PC-9 (cell line): ENCODE results near the gene SAMD8. TPM values are rescaled to one million over a fixed set of nuclear protein-coding genes. Genes with fewer than 3 reads are reported as not detected.

Experiments used
- BruUV-seq: library from RNA; stranded (reverse); fragments of 400-500 nt; replicated peaks from 2 replicates; lab custom pipeline; 2021; lab: Mats Ljungman, UMichigan
- CTCF ChIA-PET: fragments of 300-600 bp; sonication (Branson Sonifier 250); formaldehyde crosslinking; loops from one replicate; lab custom pipeline; 2022; ENCODE audit warnings: antibody characterized with exemption; lab: Charles Lee
- POLR2A ChIA-PET: fragments of 300-600 bp; sonication (Branson Sonifier 250); formaldehyde crosslinking; loops from one replicate; lab custom pipeline; 2022; ENCODE audit warnings: antibody characterized with exemption; ENCODE audit not compliant: unreplicated experiment; lab: Charles Lee
- DNase-seq, 2 experiments: peaks; one replicate each; pipeline versions ENCODE4 v3.0.0 to v3.0.0-alpha.2; 2015 to 2022; ENCODE audit warnings: mixed read lengths in 1 of 2
- H2AFZ ChIP-seq: fragments of 200-600 bp; sonication (generic); 2 replicates; pipeline ENCODE4 v1.8.1; 2017; ENCODE audit warnings: antibody characterized with exemption
- H3F3A ChIP-seq: fragments of 200-600 bp; sonication (generic); 2 replicates; pipeline ENCODE4 v1.8.1; 2017; ENCODE audit warnings: antibody characterized with exemption, mild to moderate bottlenecking, low read depth; ENCODE audit not compliant: insufficient read depth
- H3K27ac ChIP-seq: fragments of 200-600 bp; sonication (generic); 2 replicates; pipeline ENCODE4 v1.6.1; 2016; ENCODE audit warnings: mixed run types
- H3K27me3 ChIP-seq: fragments of 200-600 bp; sonication (generic); 2 replicates; pipeline ENCODE4 v1.6.1; 2016; ENCODE audit warnings: low read depth, mixed run types; ENCODE audit not compliant: insufficient read depth
- H3K36me3 ChIP-seq: fragments of 200-600 bp; sonication (generic); 2 replicates; pipeline ENCODE4 v1.6.1; 2016; ENCODE audit warnings: low read depth, mixed run types
- H3K4me1 ChIP-seq: fragments of 200-600 bp; sonication (generic); replicated peaks from 2 replicates; pipeline ENCODE4 v1.6.1; 2016; ENCODE audit warnings: mixed run types; ENCODE audit not compliant: insufficient read depth
- H3K4me2 ChIP-seq: fragments of 200-600 bp; sonication (generic); 2 replicates; pipeline ENCODE4 v1.6.1; 2017; ENCODE audit warnings: mixed run types
- H3K4me3 ChIP-seq: fragments of 200-600 bp; sonication (generic); 2 replicates; pipeline ENCODE4 v1.6.1; 2016; ENCODE audit warnings: mixed run types
- H3K79me2 ChIP-seq: fragments of 200-600 bp; sonication (generic); 2 replicates; pipeline ENCODE4 v1.6.1; 2017; ENCODE audit warnings: low read depth, mixed run types
- H3K9me2 ChIP-seq: fragments of 200-600 bp; sonication (generic); 2 replicates; pipeline ENCODE4 v1.8.1; 2017; ENCODE audit warnings: mild to moderate bottlenecking; ENCODE audit not compliant: insufficient read depth
- H3K9me3 ChIP-seq: fragments of 200-600 bp; sonication (generic); 2 replicates; pipeline ENCODE4 v1.8.1; 2016; ENCODE audit warnings: low read depth; ENCODE audit not compliant: insufficient read depth
- H4K20me1 ChIP-seq: fragments of 200-600 bp; sonication (generic); 2 replicates; pipeline ENCODE4 v1.8.1; 2017; ENCODE audit not compliant: insufficient read depth
- EZH2 ChIP-seq: fragments of 200-600 bp; sonication (generic); IDR thresholded peaks from 2 replicates; pipeline ENCODE4 v1.8.0; 2017; ENCODE audit warnings: antibody characterized with exemption, low read depth
- intact Hi-C: fragments of 100-400 bp; cut with micrococcal nuclease; formaldehyde crosslinking; loops from one replicate; pipeline ENCODE4 v1.10.0; 2022; ENCODE audit not compliant: unreplicated experiment
- total RNA-seq: library from RNA; stranded (reverse); gene quantifications from 2 replicates; pipeline ENCODE4 v1.2.3, GENCODE V29; 2021
- TF ChIP-seq, protein P1 (sequence below): fragments of 200-600 bp; sonication (generic); conservative IDR thresholded peaks from 2 replicates; pipeline ENCODE4 v1.6.1; 2017; ENCODE audit warnings: mixed run types, antibody characterized with exemption, mild to moderate bottlenecking, moderate library complexity

The SAMD8 gene
- total RNA-seq, 1 experiment from 2014 or later = 31.1 TPM

DNA sequence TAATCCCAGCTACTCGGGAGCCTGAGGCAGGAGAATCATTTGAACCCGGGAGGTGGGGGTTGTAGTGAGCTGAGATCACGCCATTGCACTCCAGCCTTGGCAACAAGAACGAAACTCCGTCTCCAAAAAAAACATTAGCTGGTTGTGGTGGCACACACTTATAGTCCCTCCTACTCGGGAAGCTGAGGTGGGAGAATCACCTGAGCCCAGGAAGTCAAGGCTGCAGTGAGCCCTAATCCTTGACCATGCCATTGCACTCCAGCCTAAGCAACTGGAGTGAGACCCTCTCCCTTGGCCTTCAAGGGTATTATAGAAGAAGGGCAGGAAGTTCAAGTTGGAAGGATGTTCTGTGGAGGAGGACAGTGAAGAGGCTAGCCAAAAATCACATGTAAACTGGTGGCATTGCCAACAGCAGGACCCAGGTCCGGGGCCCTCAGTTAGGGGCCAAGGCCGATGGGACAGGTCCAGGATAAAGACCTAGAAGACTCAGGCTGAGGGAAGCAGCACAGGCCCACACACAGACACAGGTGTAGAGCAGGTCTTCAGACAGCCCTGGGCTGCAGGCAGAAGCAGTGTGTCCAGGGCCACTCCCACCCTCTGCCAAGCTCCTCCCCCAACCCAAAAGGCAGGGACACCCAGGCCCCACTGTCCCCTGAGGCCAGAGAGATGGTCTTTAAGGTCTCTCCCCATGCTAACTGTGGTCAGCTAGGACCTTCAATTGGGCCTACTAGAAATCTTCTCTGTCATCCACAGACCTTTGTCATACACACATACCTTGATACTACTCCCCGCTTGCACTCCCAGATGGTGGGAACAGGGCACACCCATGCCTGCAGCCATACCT lies 8.4 kb upstream of the SAMD8 start:
- ChIA-PET CTCF (no interaction called here), POLR2A (interaction anchor here (0.6 kb wide), 2 partner anchors 546 to 1252 kb away, joined by 3 to 5 read pairs; no protein-coding TSS in a partner anchor)
- no peak overlapping the region for H2AFZ ChIP-seq

DNA sequence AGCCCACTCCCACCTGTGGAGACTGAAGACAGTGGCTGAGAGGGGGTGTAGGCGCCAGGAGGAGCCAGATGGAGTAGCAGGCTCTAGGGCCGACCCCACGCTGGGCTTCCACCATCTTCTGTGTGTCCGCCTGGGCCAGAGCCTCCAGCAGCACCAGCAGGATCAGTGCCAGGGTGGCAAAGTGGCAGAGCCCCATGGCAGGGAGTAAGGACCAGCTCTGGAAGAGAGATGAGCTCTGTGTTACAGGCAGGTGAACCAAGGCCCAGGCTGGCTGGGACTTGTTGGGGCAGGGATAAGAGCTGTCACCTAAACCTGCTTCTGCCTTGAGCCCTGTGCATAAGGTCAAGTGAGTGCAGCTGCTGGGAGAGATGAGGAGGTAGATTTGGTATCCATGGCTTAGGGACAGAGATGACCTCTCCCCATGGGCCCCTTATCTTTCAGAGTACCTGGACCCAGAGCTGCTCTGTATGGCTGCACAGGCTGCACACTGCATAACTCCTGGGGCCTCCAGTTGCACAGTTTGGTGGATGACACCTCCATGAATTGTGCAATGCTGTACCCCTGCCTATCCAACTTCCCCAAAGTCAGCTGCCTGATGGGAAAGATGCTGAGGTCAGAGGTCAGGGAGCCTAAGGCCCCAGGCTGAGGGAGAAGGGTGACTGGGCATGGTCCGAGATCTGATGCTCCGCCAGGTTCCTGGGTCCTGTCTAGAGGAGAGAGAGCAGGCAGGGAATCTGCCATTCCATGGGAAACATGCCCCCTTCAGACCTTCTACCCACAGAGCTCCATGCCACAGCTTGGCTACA lies 7.4 kb upstream of the SAMD8 start:
- H4K20me1 ChIP-seq = no peaks in the 10 kb centered on the region
- no TSS peak for BruUV-seq
- POLR2A ChIA-PET = interaction anchor here (0.6 kb wide), 1 partner anchor 969 kb away, joined by 7 read pairs; no protein-coding TSS in a partner anchor
- H3K36me3 ChIP-seq = no peaks in the 10 kb centered on the region
- no peaks in the 10 kb centered on the region for H3K27me3 ChIP-seq
- no peaks in the 10 kb centered on the region for H3K79me2 ChIP-seq
- no peak overlapping the region for H2AFZ ChIP-seq
- H3F3A ChIP-seq = peaks cover 3% of the 10 kb centered on the region; the same call in 1 of the 2 replicates
- H3K4me2 ChIP-seq = no peak overlapping the region
- intact Hi-C loops = loop anchor here (10.0 kb wide), 2 partner anchors 989 to 1219 kb away; no protein-coding TSS in a partner anchor
- no peaks in the 10 kb centered on the region for H3K9me3 ChIP-seq
- H3K9me2 ChIP-seq = no peaks in the 10 kb centered on the region
- no peak overlapping the region for H3K27ac ChIP-seq
- CTCF ChIA-PET = interaction anchor here (0.5 to 1.6 kb wide), 3 partner anchors 78 to 483 kb away, joined by 3 to 6 read pairs (median 3); partner anchors contain the start of gene COMTD1
- no peak for TF ChIP-seq EZH2
- TF ChIP-seq, protein P1, sequence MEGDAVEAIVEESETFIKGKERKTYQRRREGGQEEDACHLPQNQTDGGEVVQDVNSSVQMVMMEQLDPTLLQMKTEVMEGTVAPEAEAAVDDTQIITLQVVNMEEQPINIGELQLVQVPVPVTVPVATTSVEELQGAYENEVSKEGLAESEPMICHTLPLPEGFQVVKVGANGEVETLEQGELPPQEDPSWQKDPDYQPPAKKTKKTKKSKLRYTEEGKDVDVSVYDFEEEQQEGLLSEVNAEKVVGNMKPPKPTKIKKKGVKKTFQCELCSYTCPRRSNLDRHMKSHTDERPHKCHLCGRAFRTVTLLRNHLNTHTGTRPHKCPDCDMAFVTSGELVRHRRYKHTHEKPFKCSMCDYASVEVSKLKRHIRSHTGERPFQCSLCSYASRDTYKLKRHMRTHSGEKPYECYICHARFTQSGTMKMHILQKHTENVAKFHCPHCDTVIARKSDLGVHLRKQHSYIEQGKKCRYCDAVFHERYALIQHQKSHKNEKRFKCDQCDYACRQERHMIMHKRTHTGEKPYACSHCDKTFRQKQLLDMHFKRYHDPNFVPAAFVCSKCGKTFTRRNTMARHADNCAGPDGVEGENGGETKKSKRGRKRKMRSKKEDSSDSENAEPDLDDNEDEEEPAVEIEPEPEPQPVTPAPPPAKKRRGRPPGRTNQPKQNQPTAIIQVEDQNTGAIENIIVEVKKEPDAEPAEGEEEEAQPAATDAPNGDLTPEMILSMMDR = no peak
- H3K4me1 ChIP-seq = 0 out of 2 replicates have a peak, but pooled peaks cover 7% of the 10 kb centered on the region
- no peak overlapping the region for H3K4me3 ChIP-seq
- no peak for DNase-seq

More for the DNA sequence above, 8.4 kb upstream of the SAMD8 start:
- no peaks in the 10 kb centered on the region for H3K36me3 ChIP-seq
- H3K27me3 ChIP-seq = no peaks in the 10 kb centered on the region
- H3K9me2 ChIP-seq = no peaks in the 10 kb centered on the region
- no TSS peak for BruUV-seq
- H3K79me2 ChIP-seq = no peaks in the 10 kb centered on the region
- no peaks in the 10 kb centered on the region for H3K4me1 ChIP-seq
- no peaks in the 10 kb centered on the region for H3K9me3 ChIP-seq
- intact Hi-C loops = loop anchor here (10.0 kb wide), 2 partner anchors 988 to 1218 kb away; no protein-coding TSS in a partner anchor
- no peaks in the 10 kb centered on the region for H4K20me1 ChIP-seq
- H3F3A ChIP-seq = no peaks in the 10 kb centered on the region
- H3K4me2 ChIP-seq = no peak overlapping the region
- H3K27ac ChIP-seq = no peak overlapping the region
- TF ChIP-seq, protein P1 = no peak
- TF ChIP-seq EZH2 = no peak
- no peak for DNase-seq
- no peak overlapping the region for H3K4me3 ChIP-seq

DNA sequence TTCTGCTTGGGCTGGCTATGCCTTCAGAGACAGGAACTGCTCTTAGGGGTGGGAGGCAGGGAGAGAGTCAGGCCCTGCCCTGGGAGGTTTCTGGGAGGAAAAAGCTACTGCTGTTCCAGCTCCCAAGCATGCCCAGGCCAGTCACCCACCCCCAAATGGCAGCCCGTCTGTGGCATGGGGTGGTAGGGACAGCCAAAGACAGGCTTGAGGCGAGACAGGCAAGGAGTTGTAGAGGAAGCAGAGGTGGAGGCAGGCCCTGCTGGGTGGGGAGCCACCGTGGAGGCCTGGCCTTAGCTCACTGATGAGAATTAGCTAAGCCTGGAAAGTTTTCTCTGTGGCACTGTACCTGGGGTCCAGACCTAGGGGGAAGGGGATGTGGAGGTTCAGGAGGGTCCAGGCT lies 6.6 kb upstream of the SAMD8 start:
- ChIA-PET CTCF (interaction anchor here (0.5 to 1.6 kb wide), 2 partner anchors 77 to 131 kb away, joined by 3 to 6 read pairs; partner anchors contain the start of gene COMTD1), POLR2A (interaction anchor here (0.5 kb wide), 1 partner anchor 1114 kb away, joined by 3 read pairs; no protein-coding TSS in a partner anchor)
- no peak overlapping the region for H3K4me3 ChIP-seq
- no peaks in the 10 kb centered on the region for H3K9me3 ChIP-seq
- no peaks in the 10 kb centered on the region for H3K27me3 ChIP-seq
- no peak overlapping the region for H3K27ac ChIP-seq
- H3K4me1 ChIP-seq = 0 out of 2 replicates have a peak, but pooled peaks cover 8% of the 10 kb centered on the region
- no peaks in the 10 kb centered on the region for H3K9me2 ChIP-seq
- no peak overlapping the region for H2AFZ ChIP-seq
- H4K20me1 ChIP-seq = no peaks in the 10 kb centered on the region
- H3K36me3 ChIP-seq = no peaks in the 10 kb centered on the region
- H3K79me2 ChIP-seq = no peaks in the 10 kb centered on the region
- no peak overlapping the region for H3K4me2 ChIP-seq
- H3F3A ChIP-seq = peaks cover 10% of the 10 kb centered on the region; the same call in 1 of the 2 replicates
- DNase-seq = no peak
- TF ChIP-seq, protein P1 = no peak
- TF ChIP-seq EZH2 = no peak
- BruUV-seq = no TSS peak
- intact Hi-C loops = loop anchor here (10.0 kb wide), 2 partner anchors 990 to 1220 kb away; no protein-coding TSS in a partner anchor
